ENCODE results near the gene PHF2.

The PHF2 gene

DNA sequence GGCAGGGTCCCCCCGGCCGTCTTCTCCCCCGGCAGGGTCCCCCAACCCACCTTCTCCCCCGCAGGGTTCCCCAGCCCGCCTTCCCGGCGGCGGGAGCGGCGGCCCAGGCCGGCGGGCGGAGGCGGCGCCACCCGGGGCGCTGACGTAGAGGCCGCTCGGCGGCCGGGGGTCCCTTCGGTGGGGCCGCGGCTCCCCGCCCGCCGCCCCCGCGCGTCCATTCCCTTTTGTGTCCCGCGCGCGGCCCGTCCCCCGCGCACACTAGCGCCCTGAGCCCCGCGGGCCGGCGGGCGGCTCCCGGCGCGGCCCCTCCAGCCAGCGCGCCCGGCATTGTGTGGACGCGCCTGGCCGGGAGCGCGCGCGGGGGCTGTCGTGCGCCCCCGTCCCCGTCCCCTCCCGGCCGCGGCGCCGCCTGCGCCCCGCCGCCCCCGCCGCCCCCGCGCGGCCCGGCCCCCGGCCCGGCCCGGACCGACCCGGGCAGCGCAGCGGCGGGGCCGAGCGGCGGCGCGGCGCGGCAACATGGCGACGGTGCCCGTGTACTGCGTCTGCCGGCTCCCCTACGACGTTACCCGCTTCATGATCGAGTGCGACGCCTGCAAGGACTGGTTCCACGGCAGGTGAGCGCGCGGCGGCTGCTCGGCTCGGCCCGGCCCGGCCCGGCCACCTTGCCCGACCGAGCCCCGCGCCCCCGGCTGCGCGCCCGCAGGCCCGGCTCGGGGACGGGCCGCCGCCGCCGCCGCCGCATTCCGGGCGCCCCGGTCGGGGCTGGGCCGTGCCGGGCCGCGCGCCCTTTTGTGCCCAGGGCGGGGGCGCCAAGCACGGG, at the start of gene PHF2:
TSS of gene PHF2 (plus strand) at position 327 of the 820 bp plus-strand sequence. CDS start at position 517, 190 bp downstream.
- peak within 1 kb of the TSS; percentile 97 for H3K4me3 ChIP-seq (ENCODE audit: low read length)
- H4K20me1 ChIP-seq (ENCODE audit: insufficient read depth, low read length), result 0 out of 2 replicates have a peak, but pooled peaks cover 8% of the 10 kb centered on the region
- peak within 1 kb of the TSS; percentile 98 for H3K9ac ChIP-seq (ENCODE audit: low read length)
- peaks cover 53% of the 10 kb centered on the region for H3K79me2 ChIP-seq (ENCODE audit: low read length)
- H3K9me3 ChIP-seq (ENCODE audit: insufficient read depth, low read length), result no peaks in the 10 kb centered on the region
- H3K4me2 ChIP-seq (ENCODE audit: low read length), result peak within 1 kb of the TSS; percentile 95
- TF ChIP-seq EZH2phosphoT487 (IDR thresholded peaks at IDR 0.05; ENCODE audit: low read depth), result no peak
- TF ChIP-seq, protein P1, sequence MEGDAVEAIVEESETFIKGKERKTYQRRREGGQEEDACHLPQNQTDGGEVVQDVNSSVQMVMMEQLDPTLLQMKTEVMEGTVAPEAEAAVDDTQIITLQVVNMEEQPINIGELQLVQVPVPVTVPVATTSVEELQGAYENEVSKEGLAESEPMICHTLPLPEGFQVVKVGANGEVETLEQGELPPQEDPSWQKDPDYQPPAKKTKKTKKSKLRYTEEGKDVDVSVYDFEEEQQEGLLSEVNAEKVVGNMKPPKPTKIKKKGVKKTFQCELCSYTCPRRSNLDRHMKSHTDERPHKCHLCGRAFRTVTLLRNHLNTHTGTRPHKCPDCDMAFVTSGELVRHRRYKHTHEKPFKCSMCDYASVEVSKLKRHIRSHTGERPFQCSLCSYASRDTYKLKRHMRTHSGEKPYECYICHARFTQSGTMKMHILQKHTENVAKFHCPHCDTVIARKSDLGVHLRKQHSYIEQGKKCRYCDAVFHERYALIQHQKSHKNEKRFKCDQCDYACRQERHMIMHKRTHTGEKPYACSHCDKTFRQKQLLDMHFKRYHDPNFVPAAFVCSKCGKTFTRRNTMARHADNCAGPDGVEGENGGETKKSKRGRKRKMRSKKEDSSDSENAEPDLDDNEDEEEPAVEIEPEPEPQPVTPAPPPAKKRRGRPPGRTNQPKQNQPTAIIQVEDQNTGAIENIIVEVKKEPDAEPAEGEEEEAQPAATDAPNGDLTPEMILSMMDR (IDR thresholded peaks at IDR 0.05; ENCODE audit: low read depth, low read length), result no peak
- H3K27me3 ChIP-seq (ENCODE audit: low read depth, low read length), result no peaks in the 10 kb centered on the region
- H3K27ac ChIP-seq (ENCODE audit: low read length), result peak within 1 kb of the TSS; percentile 69
- H3K4me1 ChIP-seq (ENCODE audit: low read length), result peaks cover 15% of the 10 kb centered on the region
- H2AFZ ChIP-seq (ENCODE audit: low read depth, low read length), result peak within 1 kb of the TSS; percentile 20; the same call in 1 of the 2 replicates
- H3K36me3 ChIP-seq (replicated peaks; ENCODE audit: low read depth, low read length), result no peaks in the 10 kb centered on the region

DNA sequence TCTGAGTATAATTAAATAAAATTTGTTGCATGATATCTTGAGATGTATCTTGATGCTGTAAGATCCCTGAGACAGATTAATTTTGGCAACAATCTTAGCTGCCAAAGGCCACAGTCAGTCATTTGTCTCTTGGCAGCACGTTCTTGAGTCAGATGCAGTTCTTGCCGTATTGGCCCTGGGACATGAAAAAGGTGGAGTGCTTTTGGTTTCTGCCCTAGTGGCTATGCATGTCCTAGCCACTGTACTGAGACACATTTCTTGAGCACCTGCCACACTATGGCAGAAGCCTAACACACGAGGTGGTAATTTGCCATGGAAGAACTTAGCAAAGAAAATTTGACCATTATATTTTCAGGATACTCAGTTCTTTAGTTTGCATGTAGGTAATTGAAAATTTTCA, 45.0 kb upstream of the PHF2 start:
- TF ChIP-seq EZH2phosphoT487 (IDR thresholded peaks at IDR 0.05; ENCODE audit: low read depth), result no peak
- TF ChIP-seq, protein P1 (IDR thresholded peaks at IDR 0.05; ENCODE audit: low read depth, low read length), result no peak
- no peaks in the 10 kb centered on the region for H3K27me3 ChIP-seq (ENCODE audit: low read depth, low read length)
- no peaks in the 10 kb centered on the region; the same call in none of the 2 replicates for H4K20me1 ChIP-seq (ENCODE audit: insufficient read depth, low read length)
- no peak overlapping the region for H3K4me2 ChIP-seq (ENCODE audit: low read length)
- H3K9me3 ChIP-seq (ENCODE audit: insufficient read depth, low read length), result no peaks in the 10 kb centered on the region
- H3K79me2 ChIP-seq (ENCODE audit: low read length), result peaks cover 3% of the 10 kb centered on the region; the same call in 1 of the 2 replicates
- H3K27ac ChIP-seq (ENCODE audit: low read length), result no peak overlapping the region
- no peak overlapping the region for H2AFZ ChIP-seq (ENCODE audit: low read depth, low read length)
- H3K9ac ChIP-seq (ENCODE audit: low read length), result no peak overlapping the region
- peaks cover 5% of the 10 kb centered on the region; the same call in 1 of the 2 replicates for H3K4me1 ChIP-seq (ENCODE audit: low read length)
- H3K4me3 ChIP-seq (ENCODE audit: low read length), result no peak overlapping the region
- peaks cover 62% of the 10 kb centered on the region for H3K36me3 ChIP-seq (replicated peaks; ENCODE audit: low read depth, low read length)

DNA sequence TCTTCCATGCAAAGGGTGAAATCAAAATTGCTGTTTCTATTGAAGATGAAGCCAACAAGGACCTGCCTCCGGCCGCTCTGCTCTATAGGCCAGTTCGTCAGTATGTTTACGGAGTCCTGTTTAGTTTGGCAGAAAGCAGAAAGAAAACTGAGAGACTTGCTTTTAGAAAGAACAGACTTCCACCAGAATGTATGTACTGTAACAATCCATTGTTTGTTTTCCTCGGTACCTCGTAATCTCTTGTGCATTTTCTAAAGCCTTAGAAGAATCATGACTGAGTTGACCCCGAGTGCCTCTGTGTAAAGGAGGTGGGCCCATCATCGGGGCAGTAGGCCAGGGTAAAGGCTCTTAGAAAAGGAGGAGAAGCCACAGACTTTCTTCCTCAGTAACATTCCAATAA, 44.2 kb upstream of the PHF2 start:
- Histone ChIP-seq H3K4me1 (ENCODE audit: low read length) (peaks cover 6% of the 10 kb centered on the region; the same call in 1 of the 2 replicates), H3K4me3 (ENCODE audit: low read length) (no peak overlapping the region), H3K79me2 (ENCODE audit: low read length) (peaks cover 3% of the 10 kb centered on the region; the same call in 1 of the 2 replicates), H3K4me2 (ENCODE audit: low read length) (no peak overlapping the region), H4K20me1 (ENCODE audit: insufficient read depth, low read length) (no peaks in the 10 kb centered on the region; the same call in none of the 2 replicates), H3K9ac (ENCODE audit: low read length) (no peak overlapping the region), H3K9me3 (ENCODE audit: insufficient read depth, low read length) (no peaks in the 10 kb centered on the region), H2AFZ (ENCODE audit: low read depth, low read length) (no peak overlapping the region), H3K27ac (ENCODE audit: low read length) (no peak overlapping the region), H3K36me3 (replicated peaks; ENCODE audit: low read depth, low read length) (peaks cover 58% of the 10 kb centered on the region), H3K27me3 (ENCODE audit: low read depth, low read length) (no peaks in the 10 kb centered on the region)
- TF ChIP-seq, protein P1 (IDR thresholded peaks at IDR 0.05; ENCODE audit: low read depth, low read length), result no peak
- TF ChIP-seq EZH2phosphoT487 (IDR thresholded peaks at IDR 0.05; ENCODE audit: low read depth), result no peak

DNA sequence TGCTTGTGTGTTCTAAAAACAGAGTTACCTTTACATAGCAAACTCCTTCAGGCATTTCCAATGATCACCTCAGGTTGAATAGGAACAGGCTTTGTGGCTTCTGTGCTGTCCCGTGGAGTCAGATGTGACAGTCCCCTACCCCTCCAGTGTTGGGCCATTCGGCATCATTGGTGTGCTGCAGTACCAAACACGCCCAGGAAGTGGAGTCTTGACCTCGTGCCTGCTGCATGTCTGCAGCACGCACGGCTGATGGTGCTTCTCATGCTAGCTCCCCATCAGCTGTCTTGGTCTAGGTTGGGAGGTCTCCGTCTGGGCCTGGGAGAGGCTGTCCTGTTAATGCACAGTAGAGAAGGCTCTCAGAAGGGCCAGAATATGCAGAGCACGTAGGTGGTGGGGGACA, 42.5 kb upstream of the PHF2 start:
- Histone ChIP-seq H3K4me2 (ENCODE audit: low read length) (no peak overlapping the region), H2AFZ (ENCODE audit: low read depth, low read length) (no peak overlapping the region), H3K9ac (ENCODE audit: low read length) (no peak overlapping the region), H3K4me3 (ENCODE audit: low read length) (no peak overlapping the region), H3K4me1 (ENCODE audit: low read length) (peaks cover 6% of the 10 kb centered on the region; the same call in 1 of the 2 replicates), H3K27ac (ENCODE audit: low read length) (no peak overlapping the region), H3K36me3 (replicated peaks; ENCODE audit: low read depth, low read length) (peaks cover 52% of the 10 kb centered on the region), H3K79me2 (ENCODE audit: low read length) (peaks cover 7% of the 10 kb centered on the region; the same call in 1 of the 2 replicates), H3K27me3 (ENCODE audit: low read depth, low read length) (no peaks in the 10 kb centered on the region), H4K20me1 (ENCODE audit: insufficient read depth, low read length) (no peaks in the 10 kb centered on the region; the same call in none of the 2 replicates), H3K9me3 (ENCODE audit: insufficient read depth, low read length) (no peaks in the 10 kb centered on the region)
- TF ChIP-seq, protein P1 (IDR thresholded peaks at IDR 0.05; ENCODE audit: low read depth, low read length), result no peak
- no peak for TF ChIP-seq EZH2phosphoT487 (IDR thresholded peaks at IDR 0.05; ENCODE audit: low read depth)

Data from OCI-LY3 (cell line).